CMK (cell line): ENCODE measurements around the gene VEZF1.
"Not testable (repeated sequence)": the region's sequence is repeated elsewhere in the genome, so short reads cannot be mapped to it uniquely, and the experiment has no call there.

Source experiments
- DNase-seq: peaks from one replicate; pipeline ENCODE4 v3.0.0-alpha.2; 2010; ENCODE audit warnings: low read depth

The VEZF1 gene

DNA sequence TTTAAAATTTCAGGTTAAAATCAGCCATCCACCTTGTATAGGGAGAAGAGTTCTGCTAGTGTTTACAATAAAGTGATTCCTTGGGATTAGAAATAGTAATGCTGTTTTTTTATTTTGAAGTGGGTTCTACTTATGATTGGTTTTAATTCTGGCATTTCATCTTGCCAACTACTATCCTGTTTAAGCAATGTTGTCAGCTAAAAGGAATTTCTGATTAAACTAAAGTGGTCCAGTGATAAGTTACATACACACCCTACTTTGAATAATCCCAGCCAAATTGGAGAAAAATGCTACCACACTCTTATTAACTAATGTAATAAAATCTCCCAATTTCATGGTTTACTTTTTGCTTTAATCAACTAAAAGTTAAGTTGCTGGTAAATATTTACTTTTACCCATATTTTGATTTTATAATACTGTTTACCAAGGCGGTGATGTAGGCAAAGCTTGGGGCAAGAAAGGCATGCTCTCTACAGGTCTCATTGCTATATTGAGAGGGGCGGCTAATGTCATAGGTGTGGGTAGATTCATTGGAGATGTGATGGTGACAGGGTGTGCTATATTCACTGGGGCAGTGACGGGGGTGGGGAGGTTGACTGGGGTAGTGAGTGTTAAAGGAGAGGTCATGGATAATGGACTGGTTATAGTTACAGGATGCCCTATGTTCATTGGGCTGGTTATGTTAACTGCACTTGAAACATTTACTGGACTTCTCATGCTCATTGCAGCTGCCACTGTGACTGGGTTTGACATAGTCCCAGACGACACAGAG lies 13.8 kb downstream of the VEZF1 start:
- DNase-seq: not testable (repeated sequence)

DNA sequence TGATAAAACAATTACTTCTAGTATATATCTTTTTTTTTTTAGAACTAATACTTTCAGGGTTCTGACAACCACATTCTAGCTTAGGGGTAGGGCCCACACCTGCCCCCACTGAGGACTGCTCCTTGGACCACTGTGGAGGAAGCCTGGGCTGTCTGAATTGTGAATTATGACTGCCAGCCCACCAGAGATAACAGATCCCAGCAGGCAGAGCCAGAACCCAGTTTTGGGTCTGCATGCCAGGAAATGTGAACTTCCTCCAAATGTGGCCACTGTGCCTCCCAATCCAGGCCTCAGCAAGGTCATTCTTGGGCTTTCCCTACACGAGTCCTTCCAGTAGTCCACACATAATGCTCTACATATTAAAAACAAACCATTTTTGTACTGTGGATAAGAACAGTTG lies 15.9 kb downstream of the VEZF1 start:
- no peak for DNase-seq

DNA sequence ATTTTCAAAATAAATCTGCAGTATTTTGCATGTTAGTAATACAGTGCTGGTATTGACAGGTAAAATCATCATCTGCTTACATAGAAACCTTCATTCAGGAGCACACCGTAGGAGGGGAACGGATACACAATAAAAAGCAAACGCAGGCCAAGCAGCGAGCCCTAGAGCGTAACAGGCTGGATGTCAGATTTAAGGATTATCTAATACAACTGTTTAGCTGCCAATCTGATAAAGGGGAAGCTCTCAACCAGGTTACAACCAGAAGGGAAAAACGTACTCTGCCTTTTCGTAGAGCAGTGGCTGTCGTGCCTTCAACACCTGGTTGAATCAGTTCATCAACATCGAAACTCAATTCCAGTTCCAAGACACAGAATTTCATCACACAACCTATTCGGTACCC lies 16.5 kb downstream of the VEZF1 start:
- no peak for DNase-seq

DNA sequence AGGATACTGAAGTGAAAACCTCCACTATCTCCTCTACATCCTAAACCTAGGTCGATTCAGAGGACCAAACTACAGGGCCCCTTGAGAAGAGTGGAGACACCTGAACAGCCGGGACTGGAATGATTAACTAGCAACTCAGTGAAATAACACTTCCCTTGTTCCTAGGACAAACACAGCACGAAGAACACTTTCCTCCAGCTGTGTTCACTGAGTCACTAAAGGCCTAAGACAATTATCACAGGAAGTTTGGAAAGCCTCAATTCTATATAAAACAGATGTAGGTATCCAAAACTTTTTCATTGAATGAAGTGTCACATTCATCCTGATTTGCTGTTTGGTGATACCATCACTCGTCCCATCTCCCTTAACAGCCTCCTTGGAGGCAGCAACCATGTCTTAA lies 17.3 kb downstream of the VEZF1 start:
- no peak for DNase-seq

DNA sequence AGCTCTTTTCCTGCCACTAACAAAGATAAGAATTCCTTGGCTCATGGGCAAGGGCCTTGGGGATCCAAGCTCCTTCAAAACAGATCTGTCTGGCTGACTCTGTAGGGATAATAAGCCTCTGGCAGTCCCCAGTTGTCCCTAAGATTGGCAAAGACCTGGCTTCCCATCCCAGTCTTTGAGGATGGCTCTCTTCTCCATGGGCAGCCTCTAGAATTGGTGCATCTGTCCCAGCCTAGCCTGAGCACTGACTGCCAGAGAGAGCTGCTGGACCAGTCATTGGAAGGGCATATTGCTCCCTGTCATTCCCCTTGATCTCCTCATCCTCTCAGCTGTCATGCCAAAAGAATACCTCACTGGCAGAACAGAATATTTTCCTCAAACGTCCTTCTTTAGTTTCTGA lies 19.6 kb downstream of the VEZF1 start:
- no peak for DNase-seq

DNA sequence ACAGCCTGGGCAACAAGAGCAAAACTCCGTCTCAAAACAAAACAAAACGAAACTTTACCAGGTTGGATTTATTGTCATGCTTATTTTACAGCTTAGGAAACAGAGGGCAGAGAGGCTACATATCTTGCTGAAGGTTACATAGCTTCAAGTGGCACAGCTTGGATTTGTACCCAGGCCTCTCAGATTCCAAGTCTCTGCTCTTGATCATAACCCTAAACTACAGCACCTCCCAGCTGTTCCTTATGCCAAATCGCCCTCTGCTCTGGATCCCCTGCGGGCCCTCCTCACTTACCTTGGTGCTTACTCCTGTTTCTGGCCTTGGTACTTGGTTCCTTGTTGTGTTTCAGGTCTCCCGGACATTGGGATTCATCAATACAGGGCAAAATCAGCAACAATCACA lies 21.2 kb downstream of the VEZF1 start:
- no peak for DNase-seq

DNA sequence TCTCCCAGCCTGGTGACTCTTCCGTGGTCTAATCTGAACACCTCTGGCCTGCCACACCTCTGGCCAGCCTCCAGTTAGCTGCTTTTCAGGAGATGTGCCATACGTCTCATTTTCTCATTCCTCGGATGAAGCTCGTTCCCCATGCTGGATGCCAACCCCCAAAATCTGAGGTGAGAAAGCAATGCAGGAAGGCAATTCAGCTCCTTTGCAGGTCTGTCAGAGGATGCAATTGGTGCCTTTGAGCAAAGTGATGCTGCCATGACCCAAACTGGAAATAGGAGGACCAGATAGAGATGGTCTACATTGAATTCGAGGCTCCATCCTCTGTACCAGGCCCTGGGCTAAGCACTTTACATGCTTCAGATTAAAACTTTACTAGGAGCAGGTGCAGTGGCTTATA lies 21.8 kb downstream of the VEZF1 start:
- DNase-seq: no peak

DNA sequence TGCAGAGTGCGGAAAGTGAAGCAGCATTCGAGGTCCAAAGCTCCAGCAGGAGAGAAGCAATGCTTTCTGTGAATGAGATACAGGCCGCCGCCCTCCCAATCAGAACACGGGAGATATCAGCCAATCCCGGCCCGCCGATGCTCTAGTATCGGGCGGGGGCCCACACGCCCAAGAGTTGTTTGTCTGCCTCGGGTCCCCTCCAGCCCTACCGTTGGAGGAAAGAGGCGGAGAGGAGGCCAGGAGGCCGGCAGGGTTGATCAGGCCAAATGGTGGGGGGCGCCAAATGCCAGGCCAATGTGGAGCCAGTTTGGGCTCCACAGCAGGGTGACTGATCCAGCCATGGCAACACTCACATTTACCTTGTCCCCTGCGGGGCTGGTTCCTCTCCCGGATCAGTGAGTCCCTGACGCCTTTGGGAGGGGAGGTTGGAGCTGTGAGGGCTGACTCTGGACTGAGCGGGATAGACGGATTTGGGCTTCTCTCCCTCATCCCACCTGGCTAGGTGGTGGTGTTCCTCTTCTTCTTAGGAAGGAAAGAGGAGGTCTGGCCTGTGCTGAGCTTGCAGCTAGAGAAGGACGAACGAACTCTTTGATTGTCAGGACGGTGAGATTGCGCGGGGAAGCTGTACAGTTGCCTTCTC lies 22.4 kb downstream of the VEZF1 start:
- no peak for DNase-seq

DNA sequence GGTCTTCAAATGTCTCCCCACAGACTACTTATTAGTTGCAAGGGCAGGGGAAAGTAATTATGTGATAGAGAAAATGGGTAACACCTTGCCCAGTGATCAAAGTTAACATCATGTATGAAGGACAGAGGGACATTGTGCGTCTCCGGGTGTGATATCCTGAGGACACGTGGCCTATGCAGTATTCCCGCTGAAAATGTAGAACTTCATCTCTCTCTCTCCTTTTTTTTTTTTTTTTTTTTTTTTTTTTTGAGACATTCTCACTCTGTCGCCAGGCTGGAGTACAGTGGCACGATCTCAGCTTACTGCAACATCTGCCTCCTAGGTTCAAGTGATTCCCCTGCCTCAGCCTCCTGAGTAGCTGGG lies 24.9 kb downstream of the VEZF1 start:
- DNase-seq: no peak

DNA sequence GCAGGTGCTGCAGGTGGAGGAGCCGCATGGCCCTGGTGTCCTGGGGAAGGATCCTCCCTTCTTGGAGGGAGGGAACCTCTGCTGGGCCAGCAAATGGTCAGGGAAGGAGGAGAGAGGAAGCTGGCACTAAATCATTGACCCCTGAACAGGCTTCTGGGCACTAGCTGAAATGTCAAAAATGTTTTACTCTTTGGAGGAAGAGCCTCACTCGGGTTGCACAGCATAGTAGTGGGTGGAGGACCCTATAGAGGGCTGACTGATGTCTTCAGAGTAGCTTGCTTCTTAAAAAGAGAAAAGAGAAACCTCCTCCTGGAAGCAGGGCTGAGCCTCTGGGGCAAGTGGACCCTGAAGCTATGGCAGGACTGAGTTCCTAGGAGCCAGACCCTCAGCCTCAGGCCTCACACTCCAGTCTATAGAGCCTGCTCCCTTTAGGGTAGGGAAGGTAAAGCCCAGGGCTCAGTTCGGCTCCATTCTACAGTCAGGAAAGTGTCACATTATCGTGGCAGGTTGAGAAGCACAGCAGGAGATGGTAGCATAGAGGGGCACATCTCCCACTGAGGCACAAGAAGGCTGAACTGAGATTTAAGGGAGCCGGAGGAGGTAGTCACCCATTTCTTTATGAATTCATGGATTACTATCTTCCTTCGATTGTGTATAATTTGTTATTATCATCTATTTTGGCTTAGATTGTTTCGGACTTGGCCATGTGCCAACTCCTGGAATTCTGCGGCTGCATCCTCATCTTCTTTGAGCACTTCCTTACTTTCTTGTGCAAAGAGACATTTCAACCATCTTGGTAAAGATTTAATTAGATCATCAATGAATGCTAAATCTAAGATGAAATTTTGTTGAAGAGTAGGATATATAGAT lies 25.5 kb downstream of the VEZF1 start:
- no peak for DNase-seq

DNA sequence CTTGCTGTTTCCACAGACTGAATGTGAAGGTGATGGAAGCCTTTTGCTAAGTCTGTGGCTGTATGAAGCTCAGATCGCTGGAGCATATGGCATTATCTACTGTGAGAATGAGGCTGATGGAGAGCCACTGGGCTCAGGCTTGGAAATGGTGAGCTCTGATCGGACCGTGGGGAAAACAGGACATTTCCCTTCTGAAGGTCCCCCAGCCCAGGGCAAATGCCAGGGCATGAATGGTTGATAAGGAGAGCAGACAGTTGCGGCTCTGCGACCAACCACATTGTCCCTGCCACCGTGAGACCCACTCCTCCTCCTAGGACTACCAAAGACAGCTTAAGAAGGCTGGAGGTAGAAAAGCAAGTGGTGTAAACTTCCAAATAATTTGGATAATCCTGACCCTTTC lies 28.1 kb downstream of the VEZF1 start:
- no peak for DNase-seq

DNA sequence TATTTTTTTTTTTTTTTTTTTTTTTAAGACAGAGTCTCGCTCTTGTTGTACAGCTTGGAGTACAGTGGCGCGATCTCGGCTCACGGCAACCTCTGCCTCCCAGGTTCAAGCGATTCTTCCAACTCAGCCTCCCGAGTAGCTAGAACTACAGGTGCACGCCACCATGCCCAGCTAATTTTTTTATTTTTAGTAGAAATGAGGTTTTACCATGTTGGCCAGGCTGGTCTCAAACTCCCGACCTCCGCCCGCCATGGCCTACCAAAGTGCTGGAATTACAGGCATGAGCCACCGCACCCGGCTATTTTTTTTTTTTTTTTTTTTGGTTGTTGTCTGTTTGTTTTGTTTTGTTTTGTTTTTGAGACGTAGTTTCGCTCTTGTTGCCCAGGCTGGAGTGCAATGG lies 29.7 kb downstream of the VEZF1 start:
- DNase-seq: not testable (repeated sequence)

DNA sequence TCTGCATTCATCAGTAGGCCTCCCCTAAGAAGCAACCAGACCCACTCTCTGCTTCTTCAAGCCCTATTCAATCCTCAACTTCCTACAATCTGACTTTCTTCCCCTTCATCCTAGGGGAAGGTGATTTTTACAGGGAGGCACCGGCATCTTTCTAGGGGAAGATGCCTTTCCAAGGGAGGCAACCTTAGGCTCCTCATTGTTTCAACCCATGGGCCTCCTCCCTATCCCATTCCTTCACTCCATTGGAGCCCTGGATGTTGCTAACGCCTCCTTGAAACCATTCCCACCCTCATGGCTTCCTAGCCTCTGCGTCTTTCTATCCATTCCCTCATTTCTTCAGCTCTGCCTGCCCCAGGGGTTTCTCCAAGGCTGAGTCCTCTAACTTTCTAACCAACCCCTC lies 30.2 kb downstream of the VEZF1 start:
- DNase-seq: no peak

DNA sequence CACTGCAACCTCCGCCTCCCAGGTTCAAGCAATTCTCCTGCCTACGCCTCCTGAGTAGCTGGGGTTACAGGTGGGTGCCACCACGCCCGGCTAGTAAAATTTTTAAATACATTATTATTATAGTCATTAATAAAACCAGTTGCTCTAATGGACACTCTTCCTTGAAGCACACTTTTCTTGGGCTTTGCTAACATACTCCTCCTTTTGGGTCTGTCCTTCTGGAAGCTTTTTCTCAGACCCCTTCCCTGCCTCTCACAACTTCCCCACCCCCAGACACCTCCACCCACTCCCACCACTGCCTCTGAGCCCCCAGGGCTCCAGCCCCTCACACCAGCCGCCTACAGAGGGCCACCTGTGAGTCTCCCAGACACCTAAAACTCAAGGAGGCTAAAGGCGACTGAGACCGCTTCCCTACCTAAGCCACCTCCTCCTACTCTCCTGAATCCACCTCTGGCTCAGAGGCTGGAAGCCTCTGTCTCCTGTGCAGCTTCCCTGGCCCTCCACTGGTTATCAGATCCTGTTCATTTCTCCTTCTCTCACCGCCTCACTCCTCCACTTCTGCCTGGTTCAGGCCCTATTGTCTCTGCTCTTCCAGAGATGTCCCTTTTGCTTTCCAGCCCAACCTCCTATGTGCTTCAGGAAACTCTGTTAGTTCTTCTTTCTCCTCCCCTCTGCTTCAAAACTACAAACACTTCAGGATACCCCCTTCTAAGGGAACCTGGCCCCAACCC lies 30.8 kb downstream of the VEZF1 start:
- no peak for DNase-seq

DNA sequence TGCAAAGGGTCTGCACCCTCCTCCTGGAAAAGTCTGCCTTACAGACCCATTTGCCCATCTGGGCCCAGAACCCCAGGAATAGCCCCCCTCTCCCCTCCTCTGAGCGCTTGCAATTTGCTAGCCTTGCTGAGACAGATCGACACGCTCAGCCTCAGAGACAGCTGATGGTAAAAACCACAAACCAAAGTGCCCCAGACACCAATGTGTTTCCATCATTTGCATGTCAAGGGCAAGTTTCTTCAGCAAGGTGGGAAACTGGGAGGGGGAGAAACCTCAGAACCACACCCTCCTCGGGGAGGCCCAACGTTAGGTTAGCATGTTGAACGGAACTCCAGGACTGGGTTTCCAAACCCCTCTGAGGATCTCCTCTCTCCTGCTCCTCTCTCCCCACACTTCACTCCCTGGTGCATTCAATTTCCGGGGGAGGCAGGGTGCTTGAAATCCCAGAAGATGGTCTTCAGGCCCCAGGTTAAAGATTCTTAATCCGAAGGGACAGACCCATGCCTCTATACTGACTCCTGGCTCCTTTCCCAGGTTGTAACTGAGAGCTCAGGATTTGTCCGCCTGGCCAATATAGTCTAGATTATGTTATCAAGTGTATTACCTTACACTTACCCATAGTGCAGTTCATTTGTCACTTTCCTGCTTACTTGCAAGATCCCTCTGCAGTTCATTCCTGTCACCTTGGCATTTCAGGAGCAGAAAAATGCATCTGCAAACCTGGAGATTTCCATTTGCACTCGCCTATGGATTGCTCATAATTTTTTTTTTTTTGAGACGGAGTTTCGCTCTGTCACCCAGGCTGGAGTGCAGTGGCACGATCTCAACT lies 31.5 kb downstream of the VEZF1 start:
- DNase-seq: no peak

DNA sequence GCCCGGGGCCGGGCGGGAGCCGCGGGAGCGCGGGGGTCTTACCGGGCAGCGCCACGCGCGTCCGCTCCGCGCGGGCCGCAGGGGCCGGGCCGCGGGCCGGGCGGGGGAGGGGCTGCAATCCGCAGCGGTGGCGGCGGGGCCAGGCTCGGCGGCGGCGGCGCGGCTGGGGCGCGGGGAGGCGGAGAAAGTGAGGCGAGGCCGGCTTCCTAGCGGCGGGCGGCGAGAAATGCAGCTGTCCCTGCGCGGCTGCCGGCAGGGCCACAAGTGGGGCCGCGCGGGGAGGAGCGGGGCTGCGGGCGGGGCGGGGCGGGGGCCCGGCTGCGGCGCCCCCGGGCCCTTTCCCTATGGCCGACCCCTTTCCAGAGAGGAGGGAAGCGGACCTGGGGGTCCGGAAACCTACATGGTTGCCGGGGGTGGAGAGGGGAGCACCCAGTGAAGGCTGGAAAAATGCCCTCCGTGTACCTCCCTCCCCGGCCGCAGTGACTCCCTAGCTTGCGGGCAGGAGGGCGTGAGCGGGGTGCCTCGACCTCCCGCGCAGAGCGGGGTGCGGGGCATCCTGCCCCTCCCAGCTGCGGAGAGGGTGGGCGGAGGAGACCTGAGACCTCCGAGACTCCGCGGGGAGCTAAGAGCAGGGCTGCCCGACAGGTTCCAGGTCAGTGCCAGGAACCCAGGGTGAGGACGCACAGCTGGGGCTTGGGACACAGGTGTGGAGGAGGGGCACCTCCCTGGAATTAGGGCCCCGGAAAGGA lies 32.7 kb downstream of the VEZF1 start, which contains the start of gene CUEDC1:
TSS of gene CUEDC1 (minus strand) at position 230 of the 749 bp plus-strand sequence. CDS start 69,848 bp downstream, outside the sequence.
- DNase-seq: no peak

DNA sequence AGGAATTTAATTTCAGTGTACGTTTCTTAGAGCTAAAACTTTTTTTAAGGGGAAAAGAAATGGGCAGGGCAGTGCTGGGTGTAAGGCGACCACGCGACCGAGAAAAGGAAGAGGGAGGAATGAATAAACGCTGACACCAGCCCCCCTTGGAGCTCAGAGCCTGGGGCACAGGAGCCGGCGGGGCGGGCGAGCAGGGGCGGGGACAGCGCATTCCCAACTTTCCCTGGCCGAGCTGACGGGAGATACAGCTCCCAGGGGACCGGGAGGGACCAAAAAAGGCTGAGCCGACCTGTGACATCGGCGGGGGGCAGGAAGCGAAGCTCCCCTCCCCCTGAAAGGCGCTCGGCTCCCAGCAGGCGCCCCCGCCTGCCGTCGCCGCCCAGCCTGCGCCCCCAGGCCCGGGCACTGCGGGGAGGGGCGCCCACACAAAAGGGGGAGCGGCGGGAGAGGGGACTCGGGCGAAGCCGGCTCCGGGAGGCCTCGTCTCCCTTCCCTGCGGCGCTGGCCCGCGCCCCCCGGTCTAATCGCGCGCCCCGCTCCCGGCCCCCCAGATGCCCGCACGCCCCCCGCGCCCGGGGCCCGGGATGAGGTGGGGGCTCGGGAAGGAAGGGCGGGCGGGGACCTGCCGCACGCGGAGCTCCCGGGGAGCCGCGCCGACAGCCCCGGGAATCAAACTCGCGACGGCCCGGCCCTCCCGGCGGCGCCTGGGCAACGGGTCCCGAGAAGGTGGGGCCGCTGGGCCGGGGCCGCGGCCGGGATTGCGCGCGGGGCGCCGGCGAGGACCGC lies 33.5 kb downstream of the VEZF1 start:
- no peak for DNase-seq

DNA sequence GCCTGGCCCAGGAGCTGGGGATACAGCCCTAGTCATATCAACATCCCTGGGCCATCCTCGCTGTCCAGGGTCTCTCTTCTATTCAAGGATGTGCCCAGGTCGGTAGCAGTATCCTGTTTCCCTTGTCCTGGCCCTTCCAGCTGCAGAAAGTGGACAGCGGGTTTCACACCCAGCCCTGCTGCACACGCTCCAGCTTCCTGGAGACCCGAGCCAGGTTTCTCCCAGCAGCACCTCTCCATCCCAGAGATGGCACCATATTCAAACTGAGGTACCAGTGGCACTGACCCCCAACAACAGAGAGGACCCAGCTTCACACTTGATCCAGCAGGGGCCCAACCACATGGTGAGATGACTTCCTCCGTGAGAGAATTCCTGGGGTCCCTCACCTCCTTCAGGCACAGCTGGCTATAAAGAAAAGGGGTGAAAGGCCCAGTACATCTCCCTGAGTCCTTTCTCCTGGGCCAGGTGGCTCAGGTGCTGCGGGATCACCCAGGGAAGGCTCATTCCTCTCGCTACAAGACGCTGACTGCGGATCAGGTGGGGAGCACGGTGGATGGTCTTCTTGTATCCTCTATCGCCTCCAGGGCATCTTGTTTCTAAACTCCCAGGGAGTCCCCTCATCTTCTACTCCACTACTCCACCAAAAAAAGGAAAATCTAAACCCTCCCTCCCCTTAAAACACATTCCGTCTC lies 34.2 kb downstream of the VEZF1 start:
- no peak for DNase-seq

DNA sequence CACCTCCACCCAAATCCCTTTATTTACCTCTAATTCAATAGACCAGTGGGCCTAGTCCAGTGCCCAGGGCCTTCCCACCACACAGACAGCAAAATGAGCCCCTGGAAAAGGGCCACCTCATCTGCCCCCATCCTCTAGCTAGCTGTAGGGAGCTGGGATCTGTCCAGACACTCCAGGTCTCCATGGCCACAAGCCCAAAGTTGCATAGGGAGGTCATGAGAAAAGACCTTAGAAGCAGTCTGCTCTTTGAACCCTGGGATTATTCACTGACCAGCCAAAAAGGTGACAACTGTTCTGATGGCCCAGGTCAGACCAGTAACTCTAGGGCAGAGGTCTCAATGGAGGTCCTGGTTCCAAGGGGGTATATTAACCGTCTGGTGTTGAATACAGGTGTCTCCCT lies 34.8 kb downstream of the VEZF1 start:
- DNase-seq: no peak
